GM23338 (cell line): ENCODE measurements around the gene ONECUT3.

Source experiments
- CTCF ChIP-seq, 2 experiments: fragments of 200-600 bp in 1 of 2; sonication (generic) in 1 of 2; conservative IDR thresholded peaks; 2 replicates each; pipeline versions ENCODE4 v1.5.1 to v1.6.1; 2016 to 2017; ENCODE audit warnings: antibody characterized with exemption in 2 of 2, low read depth in 2 of 2, mild to moderate bottlenecking in 2 of 2, moderate library complexity in 1 of 2
- POLR2AphosphoS5 ChIP-seq: IDR thresholded peaks from 2 replicates; pipeline ENCODE4 v1.6.1; 2016; ENCODE audit warnings: antibody characterized with exemption, low read depth

GRCh38 chr19:1787116-1787515, 33.8 kb downstream of the ONECUT3 start:
- TF ChIP-seq POLR2AphosphoS5 (no peak), CTCF (conservative IDR thresholded peaks at IDR 0.05; ENCODE audit: low read depth in 2 of 2) (no peak)
